Measurements from ENCODE around the gene PPP2CA.
"Not testable (repeated sequence)": the region's sequence is repeated elsewhere in the genome, so short reads cannot be mapped to it uniquely, and the experiment has no call there.

Gene PPP2CA

GRCh38 chr5:134267366-134268018, 41.6 kb upstream of the PPP2CA start:
- H3K27me3 ChIP-seq (ENCODE audit: insufficient read depth, low read depth, severe bottlenecking), result no peaks in the 10 kb centered on the region
- H3K4me3 ChIP-seq (ENCODE audit: low read depth, low read length), result no peak overlapping the region
- peaks cover 3% of the 10 kb centered on the region for H3K9me3 ChIP-seq (ENCODE audit: severe bottlenecking)
- DNase-seq, result no peak
- H3K36me3 ChIP-seq, result no peaks in the 10 kb centered on the region
- TF ChIP-seq, protein P1, sequence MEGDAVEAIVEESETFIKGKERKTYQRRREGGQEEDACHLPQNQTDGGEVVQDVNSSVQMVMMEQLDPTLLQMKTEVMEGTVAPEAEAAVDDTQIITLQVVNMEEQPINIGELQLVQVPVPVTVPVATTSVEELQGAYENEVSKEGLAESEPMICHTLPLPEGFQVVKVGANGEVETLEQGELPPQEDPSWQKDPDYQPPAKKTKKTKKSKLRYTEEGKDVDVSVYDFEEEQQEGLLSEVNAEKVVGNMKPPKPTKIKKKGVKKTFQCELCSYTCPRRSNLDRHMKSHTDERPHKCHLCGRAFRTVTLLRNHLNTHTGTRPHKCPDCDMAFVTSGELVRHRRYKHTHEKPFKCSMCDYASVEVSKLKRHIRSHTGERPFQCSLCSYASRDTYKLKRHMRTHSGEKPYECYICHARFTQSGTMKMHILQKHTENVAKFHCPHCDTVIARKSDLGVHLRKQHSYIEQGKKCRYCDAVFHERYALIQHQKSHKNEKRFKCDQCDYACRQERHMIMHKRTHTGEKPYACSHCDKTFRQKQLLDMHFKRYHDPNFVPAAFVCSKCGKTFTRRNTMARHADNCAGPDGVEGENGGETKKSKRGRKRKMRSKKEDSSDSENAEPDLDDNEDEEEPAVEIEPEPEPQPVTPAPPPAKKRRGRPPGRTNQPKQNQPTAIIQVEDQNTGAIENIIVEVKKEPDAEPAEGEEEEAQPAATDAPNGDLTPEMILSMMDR (IDR thresholded peaks at IDR 0.05; ENCODE audit: low read depth, low read length), result no peak
- H3K27ac ChIP-seq, result no peak overlapping the region

GRCh38 chr5:134263801-134264200, 37.9 kb upstream of the PPP2CA start:
- TF ChIP-seq, protein P1 (IDR thresholded peaks at IDR 0.05; ENCODE audit: low read depth, low read length), result no peak
- Histone ChIP-seq H3K4me3 (ENCODE audit: low read depth, low read length) (no peak overlapping the region), H3K9me3 (ENCODE audit: severe bottlenecking) (peaks cover 2% of the 10 kb centered on the region), H3K27me3 (ENCODE audit: insufficient read depth, low read depth, severe bottlenecking) (no peaks in the 10 kb centered on the region), H3K27ac (no peak overlapping the region), H3K36me3 (no peaks in the 10 kb centered on the region)
- no peak for DNase-seq

- not testable (repeated sequence) for DNase-seq; H3K27me3 ChIP-seq (ENCODE audit: insufficient read depth, low read depth, severe bottlenecking); H3K9me3 ChIP-seq (ENCODE audit: severe bottlenecking); H3K27ac ChIP-seq; H3K36me3 ChIP-seq; H3K4me3 ChIP-seq (ENCODE audit: low read depth, low read length)
Observed at GRCh38 chr5:134262629-134263028, 36.8 kb upstream of the PPP2CA start.

DNA sequence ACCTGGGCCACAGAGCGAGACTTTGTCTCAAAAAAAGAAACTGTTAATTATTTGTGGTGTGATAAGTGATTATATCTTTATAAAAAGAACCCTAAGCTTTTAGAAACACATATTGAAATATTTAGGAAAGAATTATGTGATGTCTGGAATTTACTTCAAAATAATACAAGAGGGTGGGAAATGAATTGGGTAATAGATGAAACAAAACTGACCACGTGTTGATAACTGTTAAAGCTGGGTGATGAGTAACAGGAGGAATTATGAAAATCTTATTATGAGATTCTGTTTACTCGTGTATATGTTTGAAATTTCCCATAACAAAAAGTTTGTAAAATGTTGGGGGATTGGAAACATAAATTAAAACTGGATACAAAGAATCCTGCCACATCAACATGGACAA, 33.0 kb upstream of the PPP2CA start:
- no peak overlapping the region for H3K4me3 ChIP-seq (ENCODE audit: low read depth, low read length)
- TF ChIP-seq, protein P1 (IDR thresholded peaks at IDR 0.05; ENCODE audit: low read depth, low read length), result no peak
- DNase-seq, result no peak
- H3K36me3 ChIP-seq, result no peaks in the 10 kb centered on the region
- H3K27ac ChIP-seq, result no peak overlapping the region
- H3K9me3 ChIP-seq (ENCODE audit: severe bottlenecking), result peaks cover 2% of the 10 kb centered on the region
- H3K27me3 ChIP-seq (ENCODE audit: insufficient read depth, low read depth, severe bottlenecking), result no peaks in the 10 kb centered on the region

DNA sequence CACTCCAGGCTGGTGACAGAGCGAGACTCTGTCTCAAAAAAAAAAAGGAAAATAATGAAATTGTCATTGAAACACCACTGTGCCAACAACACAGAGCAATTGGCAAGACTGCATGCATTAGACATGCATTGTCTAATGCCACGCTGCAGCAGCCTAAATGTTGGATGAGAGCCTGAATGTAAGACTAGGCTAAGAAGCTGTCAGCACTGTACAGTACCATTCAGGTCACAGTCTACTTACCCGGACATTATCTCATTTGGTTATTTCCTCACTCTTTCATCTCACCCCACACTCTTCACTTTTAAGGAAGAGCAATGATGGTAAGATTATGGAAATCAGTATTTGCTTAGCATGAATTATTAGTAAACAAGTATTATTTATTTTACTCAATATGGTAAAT, 31.3 kb upstream of the PPP2CA start:
- Histone ChIP-seq H3K27me3 (ENCODE audit: insufficient read depth, low read depth, severe bottlenecking) (no peaks in the 10 kb centered on the region), H3K9me3 (ENCODE audit: severe bottlenecking) (peaks cover 2% of the 10 kb centered on the region), H3K36me3 (no peaks in the 10 kb centered on the region), H3K27ac (no peak overlapping the region), H3K4me3 (ENCODE audit: low read depth, low read length) (no peak overlapping the region)
- TF ChIP-seq, protein P1 (IDR thresholded peaks at IDR 0.05; ENCODE audit: low read depth, low read length), result no peak
- DNase-seq, result no peak

DNA sequence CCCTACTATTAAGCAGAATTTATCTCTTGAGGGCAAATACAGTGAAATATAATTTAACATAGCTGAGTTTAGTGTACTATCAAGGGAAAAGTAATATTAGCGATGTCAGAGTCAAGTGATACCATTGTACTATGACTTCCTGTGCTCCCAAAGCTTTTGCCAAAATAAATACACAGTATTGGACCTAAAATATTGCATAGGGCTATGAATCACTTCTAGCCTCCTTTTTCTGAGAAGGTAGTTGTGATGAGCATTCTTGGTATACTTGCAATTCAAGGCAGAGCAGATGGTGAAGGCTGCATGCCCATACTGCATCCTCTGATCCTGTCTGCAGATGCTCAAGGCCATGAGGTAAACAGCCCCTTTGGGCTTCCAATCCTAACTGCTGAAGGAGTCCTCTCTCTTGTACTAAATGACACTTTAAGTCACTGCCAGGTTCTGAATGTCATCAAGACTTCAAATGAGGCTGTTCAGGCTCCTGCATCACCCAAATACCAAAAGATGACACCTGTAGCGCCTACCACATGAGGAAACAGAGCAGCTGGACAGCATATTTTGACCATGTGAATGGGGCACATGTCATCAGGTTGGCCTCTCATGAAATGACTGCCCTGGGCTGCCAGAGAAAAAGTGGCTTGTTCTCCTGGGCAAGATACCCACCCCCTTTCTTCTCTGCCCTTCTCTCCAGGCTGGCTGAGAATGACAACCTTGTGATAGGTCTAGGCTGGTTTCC, 29.7 kb upstream of the PPP2CA start:
- Histone ChIP-seq H3K9me3 (ENCODE audit: severe bottlenecking) (no peaks in the 10 kb centered on the region), H3K4me3 (ENCODE audit: low read depth, low read length) (no peak overlapping the region), H3K27ac (no peak overlapping the region), H3K27me3 (ENCODE audit: insufficient read depth, low read depth, severe bottlenecking) (no peaks in the 10 kb centered on the region), H3K36me3 (no peaks in the 10 kb centered on the region)
- DNase-seq, result no peak
- TF ChIP-seq, protein P1 (IDR thresholded peaks at IDR 0.05; ENCODE audit: low read depth, low read length), result no peak

DNA sequence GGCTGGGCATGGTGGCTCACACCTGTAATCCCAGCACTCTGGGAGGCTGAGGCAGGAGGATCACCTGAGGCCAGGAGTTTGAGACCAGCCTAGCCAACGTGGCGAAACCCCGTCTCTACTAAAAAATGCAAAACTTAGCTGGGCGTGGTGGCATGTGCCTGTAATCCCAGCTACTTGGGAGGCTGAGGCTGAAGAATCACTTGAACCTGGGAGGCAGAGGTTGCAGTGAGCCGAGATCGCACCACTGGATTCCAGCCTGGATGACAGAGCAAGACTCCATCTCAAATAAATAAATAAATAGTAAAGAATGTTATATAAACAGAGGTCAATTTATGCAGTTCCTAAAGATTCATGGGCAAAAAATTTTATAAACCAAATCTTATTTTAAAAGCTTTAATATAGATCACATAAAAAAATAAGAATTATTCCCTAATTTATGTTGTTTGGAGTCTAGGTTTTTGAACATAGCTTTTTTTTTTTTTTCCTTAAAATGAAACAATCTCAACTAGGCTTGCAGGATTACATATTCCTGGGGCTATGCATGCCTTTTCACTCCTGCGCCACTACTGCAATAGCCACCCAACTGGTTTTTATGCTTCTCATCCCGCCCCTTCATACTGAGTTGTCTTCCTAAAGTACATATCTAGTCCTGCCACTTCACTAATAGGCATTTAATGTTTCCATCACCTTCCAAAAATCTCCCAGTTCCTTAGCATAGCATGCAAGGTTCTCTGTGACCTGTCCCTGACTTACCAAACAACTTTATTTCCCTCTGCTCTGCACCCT, 27.7 kb upstream of the PPP2CA start:
- not testable (repeated sequence) for H3K9me3 ChIP-seq (ENCODE audit: severe bottlenecking); DNase-seq; H3K36me3 ChIP-seq; H3K27ac ChIP-seq; H3K27me3 ChIP-seq (ENCODE audit: insufficient read depth, low read depth, severe bottlenecking); H3K4me3 ChIP-seq (ENCODE audit: low read depth, low read length)

Data from WERI-Rb-1 (cell line).